ENCODE results near the gene PILRB. TPM values are rescaled to one million over a fixed set of nuclear protein-coding genes. Genes with fewer than 3 reads are reported as not detected.
"Not testable (repeated sequence)": the region's sequence is repeated elsewhere in the genome, so short reads cannot be mapped to it uniquely, and the experiment has no call there.

The PILRB gene
- total RNA-seq, 4 donors from 2014 or later: 80.0 to 239 (median 113) TPM

- peaks cover 0 to 9% (median 0%) of the 10 kb centered on the region in 4 donors for H3K4me1 ChIP-seq
- intact Hi-C loops (cut with DNase I; ENCODE audit: low total_unique reads) (no loop called here), in situ Hi-C loops (cut with MboI; ENCODE audit: low pct_ligation_motif_present in 1 of 4, low pct_unique_long_range_greater_than_20kb in 1 of 4, low sequenced_read_pairs in 3 of 4) (no loop called here)
- no peak overlapping the region for H3K27ac ChIP-seq
- H3K36me3 ChIP-seq: no peaks in the 10 kb centered on the region
- no peaks in the 10 kb centered on the region for H3K27me3 ChIP-seq
- H3K4me3 ChIP-seq: no peak overlapping the region
- no peaks in the 10 kb centered on the region for H3K9me3 ChIP-seq
- no peak for DNase-seq
- TF ChIP-seq POLR2AphosphoS5 (IDR thresholded peaks at IDR 0.05): no peak
- TF ChIP-seq POLR2A (IDR thresholded peaks at IDR 0.05): no peak
- TF ChIP-seq, protein P1, sequence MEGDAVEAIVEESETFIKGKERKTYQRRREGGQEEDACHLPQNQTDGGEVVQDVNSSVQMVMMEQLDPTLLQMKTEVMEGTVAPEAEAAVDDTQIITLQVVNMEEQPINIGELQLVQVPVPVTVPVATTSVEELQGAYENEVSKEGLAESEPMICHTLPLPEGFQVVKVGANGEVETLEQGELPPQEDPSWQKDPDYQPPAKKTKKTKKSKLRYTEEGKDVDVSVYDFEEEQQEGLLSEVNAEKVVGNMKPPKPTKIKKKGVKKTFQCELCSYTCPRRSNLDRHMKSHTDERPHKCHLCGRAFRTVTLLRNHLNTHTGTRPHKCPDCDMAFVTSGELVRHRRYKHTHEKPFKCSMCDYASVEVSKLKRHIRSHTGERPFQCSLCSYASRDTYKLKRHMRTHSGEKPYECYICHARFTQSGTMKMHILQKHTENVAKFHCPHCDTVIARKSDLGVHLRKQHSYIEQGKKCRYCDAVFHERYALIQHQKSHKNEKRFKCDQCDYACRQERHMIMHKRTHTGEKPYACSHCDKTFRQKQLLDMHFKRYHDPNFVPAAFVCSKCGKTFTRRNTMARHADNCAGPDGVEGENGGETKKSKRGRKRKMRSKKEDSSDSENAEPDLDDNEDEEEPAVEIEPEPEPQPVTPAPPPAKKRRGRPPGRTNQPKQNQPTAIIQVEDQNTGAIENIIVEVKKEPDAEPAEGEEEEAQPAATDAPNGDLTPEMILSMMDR (IDR thresholded peaks at IDR 0.05): no peak
- 61 to 70% methylated on average over 4 of the region's 4 CpGs for WGBS, 2 donors (ENCODE audit: low coverage in 1 of 2)
Observed at GRCh38 chr7:100378114-100378755, 20.3 kb downstream of the PILRB start.

DNA sequence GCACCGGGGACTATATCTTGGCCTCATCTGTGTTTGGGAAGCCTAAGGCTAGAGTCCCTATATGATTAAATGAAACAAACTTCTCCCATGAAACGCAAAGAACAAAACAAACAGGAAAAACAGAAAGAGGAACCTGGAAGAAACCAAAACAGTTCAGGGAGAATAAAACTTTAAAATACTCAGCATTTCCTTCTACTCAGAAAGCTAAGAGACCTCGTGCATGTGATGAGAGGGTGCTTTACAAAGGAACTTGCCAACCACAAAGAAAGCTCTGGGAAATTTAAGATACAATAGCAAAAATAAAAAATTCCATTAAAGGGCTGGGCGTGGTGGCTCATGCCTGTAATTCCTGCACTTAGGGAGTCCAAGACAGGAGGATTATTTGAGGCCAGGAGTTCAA, 22.3 kb downstream of the PILRB start:
- DNase-seq: no peak
- H3K27ac ChIP-seq: peak overlapping the region; percentile 43 to 54 (median 45)
- in situ Hi-C loops (cut with MboI; ENCODE audit: low pct_ligation_motif_present in 1 of 4, low pct_unique_long_range_greater_than_20kb in 1 of 4, low sequenced_read_pairs in 3 of 4): no loop called here

GRCh38 chr7:100381531-100382233, 23.8 kb downstream of the PILRB start:
- DNase-seq; H3K36me3 ChIP-seq; H3K4me3 ChIP-seq; intact Hi-C loops (cut with DNase I; ENCODE audit: low total_unique reads); in situ Hi-C loops (cut with MboI; ENCODE audit: low pct_ligation_motif_present in 1 of 4, low pct_unique_long_range_greater_than_20kb in 1 of 4, low sequenced_read_pairs in 3 of 4); H3K27ac ChIP-seq; H3K4me1 ChIP-seq; H3K9me3 ChIP-seq; H3K27me3 ChIP-seq: not testable (repeated sequence)
- 94% methylated on average over 29 of the region's 49 CpGs; no CpG with 5 or more reads in 1 of the 2 donors for WGBS, 2 donors (ENCODE audit: low coverage in 1 of 2)

More for the DNA sequence above, 22.3 kb downstream of the PILRB start:
- peaks cover 0 to 9% (median 0%) of the 10 kb centered on the region in 4 donors for H3K4me1 ChIP-seq
- H3K36me3 ChIP-seq: no peaks in the 10 kb centered on the region
- no peak overlapping the region for H3K4me3 ChIP-seq
- H3K9me3 ChIP-seq: no peaks in the 10 kb centered on the region
- TF ChIP-seq, protein P1 (IDR thresholded peaks at IDR 0.05): no peak
- TF ChIP-seq EP300 (IDR thresholded peaks at IDR 0.05; ENCODE audit: low read depth) (no peak), POLR2A (IDR thresholded peaks at IDR 0.05) (no peak), POLR2AphosphoS5 (IDR thresholded peaks at IDR 0.05) (no peak)
- H3K27me3 ChIP-seq: no peaks in the 10 kb centered on the region
- WGBS, 2 donors (ENCODE audit: low coverage in 1 of 2): 74 to 100% methylated on average over 1 to 4 of the region's 4 CpGs
- intact Hi-C loops (cut with DNase I; ENCODE audit: low total_unique reads): no loop called here

DNA sequence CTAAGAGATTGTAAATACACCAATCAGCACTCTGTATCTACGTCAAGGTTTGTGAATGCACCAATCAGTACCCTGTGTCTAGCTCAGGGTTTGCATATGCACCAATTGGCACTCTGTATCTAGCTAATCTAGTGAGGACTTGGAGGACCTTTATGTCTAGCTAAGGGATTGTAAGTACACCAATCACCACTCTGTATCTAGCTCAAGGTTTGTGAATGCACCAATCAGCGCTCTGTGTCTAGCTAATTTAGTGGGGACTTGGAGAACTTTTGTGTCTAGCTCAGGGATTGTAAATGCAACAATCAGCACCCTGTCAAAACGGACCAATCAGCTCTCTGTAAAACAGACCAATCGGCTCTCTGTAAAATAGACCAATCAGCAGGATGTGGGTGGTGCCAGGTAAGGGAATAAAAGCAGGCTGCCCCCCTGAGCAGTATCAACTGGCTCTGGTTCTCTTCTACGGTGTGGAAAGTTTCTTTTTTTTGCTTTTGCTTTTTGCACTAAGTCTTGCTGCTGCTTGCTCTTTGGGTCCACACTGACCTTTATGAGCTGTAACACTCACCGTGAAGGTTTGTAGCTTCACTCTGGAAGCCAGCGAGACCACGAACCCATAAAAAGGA, 24.4 kb downstream of the PILRB start:
- H3K27me3 ChIP-seq; in situ Hi-C loops (cut with MboI; ENCODE audit: low pct_ligation_motif_present in 1 of 4, low pct_unique_long_range_greater_than_20kb in 1 of 4, low sequenced_read_pairs in 3 of 4); intact Hi-C loops (cut with DNase I; ENCODE audit: low total_unique reads); H3K4me3 ChIP-seq; DNase-seq; H3K4me1 ChIP-seq; H3K36me3 ChIP-seq; H3K9me3 ChIP-seq: not testable (repeated sequence)
- 63 to 75% methylated on average over 5 to 8 of the region's 8 CpGs for WGBS, 2 donors (ENCODE audit: low coverage in 1 of 2)
- H3K27ac ChIP-seq: peak overlapping the region in 2 of 4 donors; percentile 43 to 48
- TF ChIP-seq POLR2AphosphoS5 (IDR thresholded peaks at IDR 0.05): peak in 1 of 3 donors; percentile 44

- 74 to 88% methylated on average over 5 to 6 of the region's 6 CpGs for WGBS, 2 donors (ENCODE audit: low coverage in 1 of 2)
Observed at GRCh38 chr7:100384628-100385294, 26.8 kb downstream of the PILRB start.

More at GRCh38 chr7:100384628-100385294, 26.8 kb downstream of the PILRB start:
- Histone ChIP-seq H3K36me3 (no peaks in the 10 kb centered on the region), H3K4me1 (no peaks in the 10 kb centered on the region), H3K9me3 (no peaks in the 10 kb centered on the region), H3K27ac (no peak overlapping the region), H3K4me3 (no peak overlapping the region), H3K27me3 (peaks cover 3% of the 10 kb centered on the region)
- intact Hi-C loops (cut with DNase I; ENCODE audit: low total_unique reads): no loop called here
- no peak for DNase-seq
- in situ Hi-C loops (cut with MboI; ENCODE audit: low pct_ligation_motif_present in 1 of 4, low pct_unique_long_range_greater_than_20kb in 1 of 4, low sequenced_read_pairs in 3 of 4): no loop called here
- TF ChIP-seq EP300 (IDR thresholded peaks at IDR 0.05; ENCODE audit: low read depth) (no peak), POLR2AphosphoS5 (IDR thresholded peaks at IDR 0.05) (no peak), POLR2A (IDR thresholded peaks at IDR 0.05) (no peak)
- TF ChIP-seq, protein P1 (IDR thresholded peaks at IDR 0.05): no peak

Data from transverse colon (tissue), 4 donors.